Neuronal stem cell (in vitro differentiated cells): ENCODE measurements around the gene RBMS3.

Source experiments
- DNase-seq: peaks from one replicate; pipeline ENCODE4 v3.0.0-alpha.2; 2013; ENCODE audit warnings: low spot score
- H2AFZ ChIP-seq: one replicate; pipeline ENCODE4 v1.6.1; 2013; ENCODE audit warnings: mild to moderate bottlenecking, low read length, inconsistent platforms
- H2AK5ac ChIP-seq: 2 replicates; pipeline ENCODE4 v1.6.1; 2013; ENCODE audit warnings: low read depth, mild to moderate bottlenecking, inconsistent platforms, low read length, moderate library complexity, mixed read lengths
- H2BK120ac ChIP-seq: 2 replicates; pipeline ENCODE4 v1.6.1; 2013; ENCODE audit warnings: low read depth, mild to moderate bottlenecking, inconsistent platforms, low read length, moderate library complexity, mixed read lengths
- H2BK12ac ChIP-seq: one replicate; pipeline ENCODE4 v1.6.1; 2013; ENCODE audit warnings: low read length, inconsistent platforms
- H2BK15ac ChIP-seq: 2 replicates; pipeline ENCODE4 v1.6.1; 2013; ENCODE audit warnings: mild to moderate bottlenecking, low read length, inconsistent platforms, mixed read lengths
- H2BK5ac ChIP-seq: one replicate; pipeline ENCODE4 v1.6.1; 2013; ENCODE audit warnings: inconsistent platforms, mild to moderate bottlenecking, low read length, moderate library complexity
- H3K14ac ChIP-seq: one replicate; pipeline ENCODE4 v1.6.1; 2013; ENCODE audit warnings: low read length, inconsistent platforms
- H3K18ac ChIP-seq: 2 replicates; pipeline ENCODE4 v1.6.1; 2013; ENCODE audit warnings: low read length, inconsistent platforms
- H3K23ac ChIP-seq: 2 replicates; pipeline ENCODE4 v1.6.1; 2013; ENCODE audit warnings: low read depth, mild to moderate bottlenecking, mixed read lengths, low read length, inconsistent platforms; ENCODE audit not compliant: poor library complexity
- H3K27ac ChIP-seq: replicated peaks from 3 replicates; pipeline ENCODE4 v1.5.1; 2013; ENCODE audit warnings: low read length, inconsistent platforms
- H3K27me3 ChIP-seq, 3 experiments: 2 replicates each; pipeline ENCODE4 v1.6.1; 2013; ENCODE audit warnings: low read length in 3 of 3, mild to moderate bottlenecking in 2 of 3, inconsistent platforms in 1 of 3, low read depth in 1 of 3, mixed read lengths in 1 of 3, moderate library complexity in 1 of 3; ENCODE audit not compliant: control insufficient read depth in 3 of 3, insufficient read depth in 3 of 3
- H3K36me3 ChIP-seq, 2 donors: replicated peaks in 1 of 2; 2 replicates each; pipeline ENCODE4 v1.6.1; 2013; ENCODE audit warnings: low read length in 2 of 2; ENCODE audit not compliant: control insufficient read depth in 2 of 2, insufficient read depth in 2 of 2
- H3K4ac ChIP-seq: 2 replicates; pipeline ENCODE4 v1.6.1; 2013; ENCODE audit warnings: inconsistent platforms, mild to moderate bottlenecking, low read length, moderate library complexity
- H3K4me1 ChIP-seq, 2 donors: 1 replicate in 1 of 2; 2 replicates in 1 of 2; pipeline ENCODE4 v1.6.1; 2013; ENCODE audit warnings: low read length in 2 of 2, low read depth in 1 of 2; ENCODE audit not compliant: control insufficient read depth in 2 of 2, insufficient read depth in 1 of 2
- H3K4me2 ChIP-seq: one replicate; pipeline ENCODE4 v1.6.1; 2013; ENCODE audit warnings: mild to moderate bottlenecking, low read length, inconsistent platforms; ENCODE audit not compliant: insufficient read depth, poor library complexity, severe bottlenecking
- H3K4me3 ChIP-seq, 2 donors: 2 replicates each; pipeline ENCODE4 v1.5.1; 2013; ENCODE audit warnings: low read length in 2 of 2, mild to moderate bottlenecking in 2 of 2, inconsistent platforms in 1 of 2, moderate library complexity in 1 of 2
- H3K79me1 ChIP-seq: one replicate; pipeline ENCODE4 v1.6.1; 2013; ENCODE audit warnings: low read depth, mild to moderate bottlenecking, inconsistent platforms, low read length, moderate library complexity
- H3K9ac ChIP-seq: one replicate; pipeline ENCODE4 v1.6.1; 2013; ENCODE audit warnings: mild to moderate bottlenecking, low read depth, low read length, inconsistent platforms; ENCODE audit not compliant: poor library complexity
- H3K9me3 ChIP-seq, 2 donors: replicated peaks in 1 of 2; 2 replicates each; pipeline versions ENCODE3 to v1.6.1; 2013; ENCODE audit warnings: low read length in 2 of 2, mild to moderate bottlenecking in 2 of 2, inconsistent platforms in 1 of 2, low read depth in 1 of 2, mixed read lengths in 1 of 2, moderate library complexity in 1 of 2; ENCODE audit not compliant: control insufficient read depth in 2 of 2, insufficient read depth in 1 of 2
- H4K8ac ChIP-seq: one replicate; pipeline ENCODE4 v1.6.1; 2013; ENCODE audit warnings: low read depth, mild to moderate bottlenecking, inconsistent platforms, low read length, moderate library complexity
- H4K91ac ChIP-seq: one replicate; pipeline ENCODE4 v1.6.1; 2013; ENCODE audit warnings: low read length, low read depth, mild to moderate bottlenecking, inconsistent platforms; ENCODE audit not compliant: poor library complexity
- WGBS, 2 donors: extraction: QIAGEN DNeasy Blood & Tissue Kit; methylation state at CpG; one replicate each; pipeline ENCODE4 v1.1.7; 2013; ENCODE audit warnings: missing lambda C conversion rate in 2 of 2, mixed read lengths in 1 of 2; ENCODE audit not compliant: insufficient read length in 2 of 2, insufficient replicate concordance in 1 of 2; ENCODE audit errors: extremely low coverage in 2 of 2; 5-methylcytosine and 5-hydroxymethylcytosine counted together

The RBMS3 gene

DNA sequence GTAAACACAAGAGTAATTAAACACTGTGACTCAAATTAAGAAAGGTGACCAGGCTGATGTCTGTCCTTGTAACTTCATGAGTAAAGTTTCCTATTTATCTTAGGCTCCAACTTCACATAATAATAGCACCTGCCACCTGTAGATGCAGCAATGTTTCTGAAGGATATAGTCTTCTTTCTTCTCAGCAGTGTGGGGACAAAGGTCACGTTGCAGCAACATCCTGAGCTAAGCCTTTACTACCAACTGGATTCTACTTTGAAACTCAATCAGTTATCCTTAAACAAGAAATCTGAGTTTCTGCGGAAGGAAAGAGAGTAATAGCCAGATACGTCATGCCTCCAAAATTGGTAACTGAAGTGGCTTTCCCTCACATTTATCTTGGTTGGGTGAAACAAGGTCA, 253.1 kb downstream of the RBMS3 start:
- no peak overlapping the region for H2AK5ac ChIP-seq
- H4K8ac ChIP-seq, result no peak overlapping the region
- H3K18ac ChIP-seq, result no peak overlapping the region
- H3K14ac ChIP-seq, result no peak overlapping the region
- no peak overlapping the region for H3K4me3 ChIP-seq
- H3K4ac ChIP-seq, result no peak overlapping the region
- H2BK15ac ChIP-seq, result no peak overlapping the region
- no peaks in the 10 kb centered on the region for H3K4me1 ChIP-seq
- H2BK120ac ChIP-seq, result no peak overlapping the region
- no CpG with 5 or more reads among the region's 3 CpGs for WGBS, 2 donors
- H2AFZ ChIP-seq, result no peak overlapping the region
- no peak for DNase-seq
- no peak overlapping the region for H3K27ac ChIP-seq
- H2BK5ac ChIP-seq, result no peak overlapping the region
- H3K23ac ChIP-seq, result no peak overlapping the region
- H4K91ac ChIP-seq, result no peak overlapping the region
- H3K9me3 ChIP-seq, result no peaks in the 10 kb centered on the region
- no peaks in the 10 kb centered on the region for H3K36me3 ChIP-seq
- H3K79me1 ChIP-seq, result no peaks in the 10 kb centered on the region
- no peak overlapping the region for H3K4me2 ChIP-seq
- no peaks in the 10 kb centered on the region for H3K27me3 ChIP-seq
- H2BK12ac ChIP-seq, result no peak overlapping the region
- H3K9ac ChIP-seq, result no peak overlapping the region

DNA sequence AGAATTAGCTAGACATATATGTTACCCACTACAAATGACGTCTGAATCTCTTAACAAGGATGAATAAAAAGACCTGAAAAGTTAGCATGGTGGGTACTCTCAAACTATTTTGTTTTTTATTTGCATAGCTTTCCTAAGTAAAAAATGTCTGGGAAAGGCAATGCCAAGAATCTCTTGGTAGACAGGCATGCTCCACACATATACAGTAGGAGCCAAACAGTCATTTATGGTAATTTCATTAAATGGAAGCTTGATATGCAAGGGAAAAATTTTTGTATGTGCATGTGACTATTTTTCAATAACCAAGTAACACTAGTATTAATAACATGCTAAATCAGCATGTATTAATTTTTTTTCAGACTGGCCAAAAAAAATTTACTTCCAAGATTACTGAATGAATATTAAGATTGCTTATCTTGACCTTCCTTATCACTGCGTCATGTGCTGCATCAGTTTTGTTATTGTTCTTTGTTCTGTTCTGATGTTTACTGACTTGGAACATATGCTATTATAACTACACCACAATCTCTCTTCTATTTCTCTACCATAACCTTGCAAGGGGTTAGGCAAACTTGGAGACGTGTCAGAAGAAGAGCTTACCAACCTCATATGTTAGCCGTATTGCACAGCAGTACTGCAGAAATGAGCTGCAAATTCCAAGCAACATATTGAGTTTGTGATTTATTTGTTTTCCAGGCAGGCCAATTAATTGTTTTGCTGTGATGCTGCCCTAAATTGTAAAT, 255.3 kb downstream of the RBMS3 start:
- H2BK12ac ChIP-seq, result no peak overlapping the region
- H3K79me1 ChIP-seq, result no peaks in the 10 kb centered on the region
- H3K14ac ChIP-seq, result no peak overlapping the region
- H3K23ac ChIP-seq, result no peak overlapping the region
- no peaks in the 10 kb centered on the region for H3K27me3 ChIP-seq
- no peak overlapping the region for H4K91ac ChIP-seq
- H2AFZ ChIP-seq, result no peak overlapping the region
- no peak overlapping the region for H3K18ac ChIP-seq
- no peak overlapping the region for H4K8ac ChIP-seq
- H3K4me2 ChIP-seq, result no peak overlapping the region
- H3K4me3 ChIP-seq, result no peak overlapping the region
- no peaks in the 10 kb centered on the region for H3K36me3 ChIP-seq
- H3K9ac ChIP-seq, result no peak overlapping the region
- no peak overlapping the region for H3K4ac ChIP-seq
- no peaks in the 10 kb centered on the region for H3K9me3 ChIP-seq
- H3K27ac ChIP-seq, result no peak overlapping the region
- H2AK5ac ChIP-seq, result no peak overlapping the region
- WGBS, 2 donors, result no CpG with 5 or more reads among the region's 4 CpGs
- H3K4me1 ChIP-seq, result no peaks in the 10 kb centered on the region
- no peak overlapping the region for H2BK120ac ChIP-seq
- H2BK15ac ChIP-seq, result no peak overlapping the region
- no peak overlapping the region for H2BK5ac ChIP-seq
- DNase-seq, result no peak

DNA sequence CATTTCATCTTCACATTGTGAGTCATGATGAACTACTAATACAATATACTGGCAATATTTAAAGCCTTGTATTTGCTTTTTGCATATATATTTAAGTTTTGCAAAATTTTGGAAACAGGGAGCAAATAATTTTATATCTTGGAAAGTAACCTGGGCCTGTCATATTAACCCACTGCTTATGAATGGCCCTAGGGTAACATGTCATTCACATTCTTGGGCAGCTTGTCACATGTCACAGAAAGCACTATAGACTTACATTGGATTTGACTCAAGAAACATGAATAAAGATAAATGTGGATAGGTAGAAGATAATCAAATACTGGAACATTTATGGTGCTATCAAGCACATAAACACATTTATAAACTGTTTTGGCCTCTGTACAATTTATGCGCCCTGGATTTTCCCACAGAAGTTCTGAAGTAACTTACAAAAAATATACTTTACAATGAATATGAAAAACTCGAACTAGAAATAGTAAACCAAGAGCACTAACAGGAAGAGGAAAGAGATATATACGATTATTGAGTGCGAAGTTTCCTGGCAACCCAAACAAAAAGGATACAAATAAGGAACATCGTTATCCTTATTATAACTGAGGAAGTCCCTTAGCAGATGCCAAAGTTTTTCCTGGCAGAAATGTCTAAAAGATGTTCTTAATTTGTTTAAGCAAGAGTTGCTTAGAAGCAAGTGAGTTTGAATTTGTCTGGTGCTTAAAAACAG, 257.2 kb downstream of the RBMS3 start:
- H2BK12ac ChIP-seq, result no peak overlapping the region
- DNase-seq, result no peak
- no peak overlapping the region for H2AFZ ChIP-seq
- H2BK15ac ChIP-seq, result no peak overlapping the region
- no peak overlapping the region for H3K27ac ChIP-seq
- H3K4me3 ChIP-seq, result no peak overlapping the region
- H3K9ac ChIP-seq, result no peak overlapping the region
- no peak overlapping the region for H2AK5ac ChIP-seq
- H3K27me3 ChIP-seq, result no peaks in the 10 kb centered on the region
- no peaks in the 10 kb centered on the region for H3K9me3 ChIP-seq
- no peak overlapping the region for H4K91ac ChIP-seq
- H3K79me1 ChIP-seq, result no peaks in the 10 kb centered on the region
- WGBS, 2 donors, result no CpG with 5 or more reads among the region's 5 CpGs
- H3K23ac ChIP-seq, result no peak overlapping the region
- H3K14ac ChIP-seq, result no peak overlapping the region
- no peaks in the 10 kb centered on the region for H3K36me3 ChIP-seq
- no peak overlapping the region for H4K8ac ChIP-seq
- H2BK5ac ChIP-seq, result no peak overlapping the region
- no peak overlapping the region for H3K18ac ChIP-seq
- no peaks in the 10 kb centered on the region for H3K4me1 ChIP-seq
- no peak overlapping the region for H2BK120ac ChIP-seq
- no peak overlapping the region for H3K4me2 ChIP-seq
- H3K4ac ChIP-seq, result no peak overlapping the region

DNA sequence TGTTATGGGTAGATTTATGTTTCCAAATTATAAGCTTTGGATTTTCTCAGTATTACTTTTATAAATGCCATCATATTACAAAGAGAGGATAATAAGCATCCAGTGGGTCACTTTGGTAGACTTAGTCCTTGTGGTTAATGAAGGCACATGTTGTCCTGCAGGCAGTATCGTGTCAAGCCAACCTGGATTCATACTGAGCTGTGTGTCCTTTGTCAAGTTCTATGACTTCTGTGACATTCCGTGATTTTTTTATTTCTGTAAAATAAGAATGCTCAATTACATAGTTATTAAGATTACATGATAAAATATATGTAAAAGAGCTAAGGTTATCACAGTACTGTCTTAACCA, 257.7 kb downstream of the RBMS3 start:
- Histone ChIP-seq H3K9me3 (no peaks in the 10 kb centered on the region), H3K27ac (no peak overlapping the region), H3K4ac (no peak overlapping the region), H2BK120ac (no peak overlapping the region), H3K9ac (no peak overlapping the region), H3K4me1 (no peaks in the 10 kb centered on the region), H2BK5ac (no peak overlapping the region), H3K4me2 (no peak overlapping the region), H4K91ac (no peak overlapping the region), H3K4me3 (no peak overlapping the region), H3K27me3 (no peaks in the 10 kb centered on the region), H3K14ac (no peak overlapping the region), H3K36me3 (no peaks in the 10 kb centered on the region), H3K18ac (no peak overlapping the region), H4K8ac (no peak overlapping the region), H2BK12ac (no peak overlapping the region), H2BK15ac (no peak overlapping the region), H2AK5ac (no peak overlapping the region), H3K79me1 (no peaks in the 10 kb centered on the region), H2AFZ (no peak overlapping the region), H3K23ac (no peak overlapping the region)
- no peak for DNase-seq
- no CpG with 5 or more reads among the region's 2 CpGs for WGBS, 2 donors
